HepG2 (cell line): ENCODE measurements around the gene FAM162A.

Source experiments
- FOXK2 ChIP-seq: fragments of 450-650 bp; IDR thresholded peaks from 2 replicates; pipeline ENCODE4 v1.6.1; 2016
- JDP2 ChIP-seq: sonication (generic); formaldehyde crosslinking; IDR thresholded peaks from 2 replicates; pipeline ENCODE4 v1.8.1; 2022; ENCODE audit warnings: missing genetic modification reagents, borderline replicate concordance
- KAT7 ChIP-seq: IDR thresholded peaks from 2 replicates; pipeline ENCODE4 v1.6.1; 2018; ENCODE audit warnings: borderline replicate concordance, missing compliant biosample characterization
- NCOA5 ChIP-seq: sonication (generic); formaldehyde crosslinking; IDR thresholded peaks from 2 replicates; pipeline ENCODE4 v1.4.0; 2020; ENCODE audit warnings: missing genetic modification reagents
- TCF7L2 ChIP-seq: IDR thresholded peaks from 2 replicates; pipeline ENCODE4 v1.6.1; 2011; ENCODE audit warnings: mild to moderate bottlenecking, low read depth, low read length, moderate library complexity
- ZNF670 ChIP-seq: sonication (generic); formaldehyde crosslinking; IDR thresholded peaks from 2 replicates; pipeline ENCODE4 v1.8.0; 2022; ENCODE audit warnings: mild to moderate bottlenecking, missing genetic modification reagents, borderline replicate concordance
- TF ChIP-seq, protein P1 (sequence below): sonication (generic); formaldehyde crosslinking; IDR thresholded peaks from 2 replicates; pipeline ENCODE4 v1.5.0; 2020; ENCODE audit warnings: mild to moderate bottlenecking, missing genetic modification reagents, moderate library complexity

DNA sequence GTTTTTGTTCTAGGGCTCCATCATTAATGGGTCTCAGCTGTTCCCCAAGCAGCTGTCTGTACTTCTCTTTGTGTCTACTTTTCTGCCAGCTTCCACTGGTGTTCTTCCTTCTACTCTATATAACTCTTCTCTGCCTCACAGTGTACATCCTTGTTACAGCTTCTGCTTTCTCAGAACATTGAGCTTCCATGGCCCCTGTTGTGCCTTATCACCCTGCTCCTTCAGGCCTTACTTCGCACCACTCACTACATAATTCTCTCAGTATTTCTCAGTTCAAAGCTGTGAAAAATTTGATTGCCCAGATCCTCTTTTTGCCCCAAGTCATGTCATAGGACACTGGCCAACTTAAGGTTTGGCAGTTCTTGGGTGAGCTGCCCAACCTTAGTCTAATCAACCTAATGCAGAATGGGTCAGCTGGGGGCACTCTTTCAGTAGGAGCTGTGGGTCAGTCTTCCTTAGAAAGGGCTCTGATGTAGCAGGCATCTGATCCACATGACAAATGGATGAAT is 30.0 kb upstream of the FAM162A start:
- TF ChIP-seq, protein P1, sequence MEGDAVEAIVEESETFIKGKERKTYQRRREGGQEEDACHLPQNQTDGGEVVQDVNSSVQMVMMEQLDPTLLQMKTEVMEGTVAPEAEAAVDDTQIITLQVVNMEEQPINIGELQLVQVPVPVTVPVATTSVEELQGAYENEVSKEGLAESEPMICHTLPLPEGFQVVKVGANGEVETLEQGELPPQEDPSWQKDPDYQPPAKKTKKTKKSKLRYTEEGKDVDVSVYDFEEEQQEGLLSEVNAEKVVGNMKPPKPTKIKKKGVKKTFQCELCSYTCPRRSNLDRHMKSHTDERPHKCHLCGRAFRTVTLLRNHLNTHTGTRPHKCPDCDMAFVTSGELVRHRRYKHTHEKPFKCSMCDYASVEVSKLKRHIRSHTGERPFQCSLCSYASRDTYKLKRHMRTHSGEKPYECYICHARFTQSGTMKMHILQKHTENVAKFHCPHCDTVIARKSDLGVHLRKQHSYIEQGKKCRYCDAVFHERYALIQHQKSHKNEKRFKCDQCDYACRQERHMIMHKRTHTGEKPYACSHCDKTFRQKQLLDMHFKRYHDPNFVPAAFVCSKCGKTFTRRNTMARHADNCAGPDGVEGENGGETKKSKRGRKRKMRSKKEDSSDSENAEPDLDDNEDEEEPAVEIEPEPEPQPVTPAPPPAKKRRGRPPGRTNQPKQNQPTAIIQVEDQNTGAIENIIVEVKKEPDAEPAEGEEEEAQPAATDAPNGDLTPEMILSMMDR: no peak
- TF ChIP-seq NCOA5 (no peak), FOXK2 (no peak), ZNF670 (CRISPR knock-in tag) (no peak), KAT7 (CRISPR knock-in tag) (no peak), TCF7L2 (no peak), JDP2 (CRISPR knock-in tag) (no peak)
